ENCODE data around the gene PRKCA. TPM values are rescaled to one million over a fixed set of nuclear protein-coding genes. Genes with fewer than 3 reads are reported as not detected.
"Not testable (repeated sequence)": the region's sequence is repeated elsewhere in the genome, so short reads cannot be mapped to it uniquely, and the experiment has no call there.

Gene PRKCA
- total and polyA plus RNA-seq, 5 experiments from 2014 or later, result 1.3 to 97.3 (median 5.8) TPM

GRCh38 chr17:66450008-66450851, 147.8 kb downstream of the PRKCA start:
- POLR2A ChIA-PET, result no interaction called here
- Mint-ChIP-seq H3K27ac (peak overlapping the region; percentile 10 to 92 (median 76)), H3K27me3 (no peaks in the 10 kb centered on the region), H3K9me3 (peaks cover 0 to 2% (median 0%) of the 10 kb centered on the region in 9 donors), H3K4me1 (peaks cover 33 to 84% (median 75%) of the 10 kb centered on the region in 4 donors), H3K4me3 (peak overlapping the region in 6 of 10 donors; percentile 7 to 66 (median 16)), H3K36me3 (peaks cover 0 to 14% (median 1%) of the 10 kb centered on the region in 3 donors)
- DNase-seq (no peak), ATAC-seq (peak in 1 of 2 donors; percentile 59)

DNA sequence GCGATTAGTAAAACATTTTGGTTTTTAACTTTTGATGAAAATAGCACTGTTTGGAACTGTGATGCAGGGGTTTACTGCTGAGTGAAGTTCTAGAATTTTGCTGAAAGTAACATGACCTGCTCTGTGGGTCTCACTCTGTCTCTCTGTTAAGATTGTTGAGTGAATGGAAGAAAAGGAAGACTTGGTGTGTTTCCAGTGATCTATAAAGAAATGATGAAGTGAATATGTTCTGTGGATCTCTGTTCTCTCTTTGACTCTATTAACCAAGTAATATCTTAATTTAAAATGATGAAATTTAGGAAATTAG, 148.4 kb downstream of the PRKCA start:
- Mint-ChIP-seq H3K27me3 (no peaks in the 10 kb centered on the region), H3K4me1 (peaks cover 33 to 85% (median 72%) of the 10 kb centered on the region in 4 donors), H3K4me3 (peak overlapping the region in 4 of 10 donors; percentile 8 to 66 (median 18)), H3K9me3 (peaks cover 0 to 2% (median 0%) of the 10 kb centered on the region in 9 donors), H3K36me3 (peaks cover 3 to 20% (median 5%) of the 10 kb centered on the region in 3 donors), H3K27ac (peak overlapping the region in 6 of 10 donors; percentile 33 to 84 (median 78))
- ATAC-seq, result no peak
- DNase-seq, result no peak
- POLR2A ChIA-PET, result no interaction called here

DNA sequence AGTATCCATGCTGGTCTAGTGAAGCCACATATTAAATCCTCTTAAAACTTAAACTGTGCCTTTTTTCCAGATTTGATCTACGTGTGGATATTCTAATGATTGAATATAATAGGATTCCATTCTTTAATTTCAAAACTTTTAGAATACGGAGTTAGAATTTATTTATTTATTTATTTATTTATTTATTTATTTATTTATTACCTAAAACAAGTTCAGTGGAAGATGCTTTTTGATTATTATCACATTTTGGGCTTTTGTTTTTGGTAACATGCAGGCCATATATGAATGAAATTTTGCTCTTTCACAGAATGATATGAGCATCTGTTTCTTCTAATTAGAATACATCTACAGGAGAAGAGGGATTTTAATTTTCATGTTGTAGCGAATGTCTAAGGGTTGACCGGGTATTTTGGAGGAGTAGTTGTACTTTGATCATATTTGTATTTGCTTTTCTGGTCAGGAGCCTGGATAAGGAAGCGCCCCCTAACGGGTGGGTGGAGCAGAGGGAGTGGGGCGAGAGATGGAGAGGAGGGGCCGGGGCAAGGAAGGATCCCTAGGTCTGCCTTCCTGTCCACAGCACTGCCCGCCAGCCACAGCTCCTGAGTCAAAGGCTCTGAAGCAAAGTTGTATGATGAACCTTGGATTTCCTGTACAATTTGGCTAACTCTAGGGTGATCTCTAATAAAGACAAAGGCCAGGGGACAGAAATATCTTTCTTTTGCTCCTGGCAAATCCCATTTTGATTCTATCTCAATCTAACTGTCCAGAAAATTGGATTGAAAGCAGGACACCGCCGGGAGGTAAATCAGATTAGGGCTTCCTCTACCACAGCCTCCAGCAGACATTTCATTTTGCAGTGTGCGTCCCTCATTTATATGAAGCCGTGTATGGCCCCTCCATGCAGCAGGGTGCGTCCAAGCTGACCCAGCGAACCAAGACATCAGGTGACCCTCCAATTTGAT, 149.1 kb downstream of the PRKCA start:
- H3K27ac Mint-ChIP-seq, result peak overlapping the region in 7 of 10 donors; percentile 35 to 85 (median 53)
- DNase-seq, result no peak
- peaks cover 8 to 22% (median 9%) of the 10 kb centered on the region in 3 donors for H3K36me3 Mint-ChIP-seq
- peak overlapping the region in 2 of 10 donors; percentile 3 to 19 for H3K4me3 Mint-ChIP-seq
- H3K27me3 Mint-ChIP-seq, result no peaks in the 10 kb centered on the region
- peaks cover 0 to 2% (median 0%) of the 10 kb centered on the region in 9 donors for H3K9me3 Mint-ChIP-seq
- POLR2A ChIA-PET, result no interaction called here
- H3K4me1 Mint-ChIP-seq, result peaks cover 33 to 84% (median 68%) of the 10 kb centered on the region in 4 donors
- no peak for ATAC-seq

DNA sequence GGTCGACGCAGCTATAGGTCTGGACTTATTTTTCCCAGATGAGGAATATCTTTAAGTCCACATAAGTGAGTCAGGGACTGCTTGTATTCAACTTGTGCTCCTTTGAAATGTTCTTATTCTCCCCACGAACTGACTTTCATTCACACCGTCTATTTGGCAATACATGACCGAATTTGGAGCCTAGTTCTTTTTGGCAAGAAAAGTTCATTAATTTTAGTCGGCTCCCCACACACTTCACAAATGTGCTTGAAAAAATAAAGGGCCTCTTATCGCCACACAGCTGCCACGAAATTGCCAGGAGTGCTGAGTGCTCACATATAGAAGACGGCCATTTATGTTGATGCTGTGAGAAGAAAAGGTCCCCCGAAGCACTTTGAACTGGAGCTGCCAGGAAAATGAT, 152.6 kb downstream of the PRKCA start:
- ATAC-seq (no peak), DNase-seq (no peak)
- Mint-ChIP-seq H3K27me3 (no peaks in the 10 kb centered on the region), H3K4me3 (no peak overlapping the region), H3K4me1 (peaks cover 24 to 65% (median 45%) of the 10 kb centered on the region in 4 donors), H3K27ac (no peak overlapping the region), H3K36me3 (peaks cover 18 to 46% (median 30%) of the 10 kb centered on the region in 3 donors), H3K9me3 (peaks cover 0 to 11% (median 4%) of the 10 kb centered on the region in 9 donors)
- POLR2A ChIA-PET, result no interaction called here

GRCh38 chr17:66457499-66457898, 155.1 kb downstream of the PRKCA start:
- Mint-ChIP-seq H3K27ac (peak overlapping the region in 2 of 10 donors; percentile 9 to 48), H3K4me1 (peaks cover 20 to 62% (median 34%) of the 10 kb centered on the region in 4 donors), H3K9me3 (peaks cover 0 to 11% (median 4%) of the 10 kb centered on the region in 9 donors), H3K36me3 (peaks cover 18 to 48% (median 28%) of the 10 kb centered on the region in 3 donors)
- POLR2A ChIA-PET, result interaction anchor here (0.5 kb wide), 1 partner anchor 109 kb away, joined by 5 read pairs; no protein-coding TSS in a partner anchor
- H3K27me3 Mint-ChIP-seq, H3K4me3 Mint-ChIP-seq, ATAC-seq, DNase-seq: not testable (repeated sequence)

DNA sequence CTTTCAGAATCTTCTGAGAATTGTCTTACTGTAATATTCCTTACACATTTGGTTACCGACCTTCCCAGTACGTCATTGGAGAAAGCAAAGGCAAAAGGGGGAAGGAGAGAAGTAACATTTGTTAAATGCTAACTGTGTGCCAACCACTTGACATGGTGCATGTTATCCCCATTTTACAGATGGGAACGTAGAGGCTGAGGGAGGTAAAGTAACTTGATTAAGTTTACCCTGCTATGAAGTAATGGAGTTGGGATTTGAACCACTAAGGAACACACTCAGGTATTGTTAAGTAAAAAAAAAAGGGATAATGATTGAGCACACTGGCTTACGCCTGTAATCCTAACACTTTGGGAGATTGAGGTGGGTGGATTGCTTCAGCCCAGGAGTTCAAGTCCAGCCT, 156.4 kb downstream of the PRKCA start:
- H3K4me3 Mint-ChIP-seq, result peak overlapping the region in 1 of 10 donors; percentile 14
- peak overlapping the region in 3 of 10 donors; percentile 5 to 50 (median 46) for H3K27ac Mint-ChIP-seq
- no peak for ATAC-seq
- H3K36me3 Mint-ChIP-seq, result peaks cover 18 to 45% (median 28%) of the 10 kb centered on the region in 3 donors
- H3K27me3 Mint-ChIP-seq, result no peaks in the 10 kb centered on the region
- no peak for DNase-seq
- POLR2A ChIA-PET, result no interaction called here
- H3K4me1 Mint-ChIP-seq, result peaks cover 19 to 61% (median 40%) of the 10 kb centered on the region in 4 donors
- peaks cover 0 to 11% (median 4%) of the 10 kb centered on the region in 9 donors for H3K9me3 Mint-ChIP-seq

GRCh38 chr17:66459811-66460270, 157.4 kb downstream of the PRKCA start:
- no peaks in the 10 kb centered on the region for H3K27me3 Mint-ChIP-seq
- no peak for ATAC-seq
- DNase-seq, result no peak
- peaks cover 18 to 38% (median 28%) of the 10 kb centered on the region in 3 donors for H3K36me3 Mint-ChIP-seq
- peaks cover 0 to 11% (median 4%) of the 10 kb centered on the region in 9 donors for H3K9me3 Mint-ChIP-seq
- H3K27ac Mint-ChIP-seq, result peak overlapping the region in 1 of 10 donors; percentile 17
- peaks cover 23 to 58% (median 40%) of the 10 kb centered on the region in 4 donors for H3K4me1 Mint-ChIP-seq
- no peak overlapping the region for H3K4me3 Mint-ChIP-seq
- POLR2A ChIA-PET, result no interaction called here

DNA sequence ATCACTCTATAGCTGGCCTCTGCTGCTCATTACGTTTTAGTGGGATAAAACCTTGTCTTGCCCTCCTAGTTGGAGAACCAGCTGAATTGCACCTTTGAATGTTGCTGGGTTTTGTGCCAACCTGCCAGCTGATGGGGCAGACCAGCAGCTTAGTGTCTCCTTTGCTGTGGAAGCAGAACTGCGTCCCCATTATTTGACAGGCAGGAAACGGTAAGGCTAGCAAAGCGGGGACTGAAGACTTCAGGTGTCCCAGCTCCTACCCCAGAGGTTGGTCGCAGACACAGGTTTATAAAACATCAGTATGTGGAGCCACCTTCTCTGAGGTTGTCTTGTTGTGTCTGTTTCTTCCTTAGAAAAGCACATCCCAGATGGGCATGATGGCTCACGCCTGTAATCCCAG, 158.1 kb downstream of the PRKCA start:
- Mint-ChIP-seq H3K27me3 (no peaks in the 10 kb centered on the region), H3K4me3 (no peak overlapping the region), H3K4me1 (peaks cover 23 to 57% (median 43%) of the 10 kb centered on the region in 4 donors), H3K36me3 (peaks cover 17 to 34% (median 27%) of the 10 kb centered on the region in 3 donors), H3K27ac (no peak overlapping the region), H3K9me3 (peaks cover 0 to 11% (median 4%) of the 10 kb centered on the region in 9 donors)
- POLR2A ChIA-PET, result no interaction called here
- DNase-seq (no peak), ATAC-seq (no peak)

DNA sequence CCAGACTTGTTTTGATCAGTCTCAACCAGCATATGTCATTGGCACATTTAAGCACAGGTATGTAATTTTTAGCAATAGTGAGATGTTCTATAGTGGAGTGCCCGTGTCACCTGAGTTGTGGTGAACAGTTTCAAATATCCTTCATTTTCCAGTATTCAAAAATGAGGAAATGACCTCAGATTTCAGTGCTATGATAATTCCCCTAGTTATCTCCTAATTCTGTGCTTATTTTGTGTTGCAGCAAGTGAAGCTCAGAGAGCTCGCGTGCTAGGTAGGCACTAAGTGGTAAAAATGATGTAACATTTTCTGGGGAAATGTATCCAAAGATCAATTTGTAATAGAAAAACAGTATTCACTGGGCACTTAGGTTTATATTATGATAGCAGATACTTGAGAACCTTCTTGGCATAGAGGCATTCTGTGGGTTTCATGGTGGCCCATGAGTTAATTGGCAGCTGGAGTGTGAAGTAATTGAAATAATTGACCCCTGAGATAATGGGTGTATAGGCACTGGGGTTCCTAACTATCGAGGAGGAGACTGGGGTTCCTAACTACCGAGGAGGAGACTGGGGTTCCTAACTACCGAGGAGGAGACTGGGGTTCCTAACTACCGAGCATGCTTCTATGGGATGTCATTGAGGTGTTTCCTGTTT, 159.1 kb downstream of the PRKCA start:
- POLR2A ChIA-PET, result no interaction called here
- Mint-ChIP-seq H3K27me3 (no peaks in the 10 kb centered on the region), H3K4me1 (peaks cover 22 to 58% (median 50%) of the 10 kb centered on the region in 4 donors), H3K9me3 (peaks cover 0 to 11% (median 4%) of the 10 kb centered on the region in 9 donors), H3K36me3 (peaks cover 10 to 33% (median 20%) of the 10 kb centered on the region in 3 donors), H3K4me3 (no peak overlapping the region), H3K27ac (peak overlapping the region in 5 of 10 donors; percentile 2 to 48 (median 20))
- DNase-seq, result no peak
- ATAC-seq, result no peak

DNA sequence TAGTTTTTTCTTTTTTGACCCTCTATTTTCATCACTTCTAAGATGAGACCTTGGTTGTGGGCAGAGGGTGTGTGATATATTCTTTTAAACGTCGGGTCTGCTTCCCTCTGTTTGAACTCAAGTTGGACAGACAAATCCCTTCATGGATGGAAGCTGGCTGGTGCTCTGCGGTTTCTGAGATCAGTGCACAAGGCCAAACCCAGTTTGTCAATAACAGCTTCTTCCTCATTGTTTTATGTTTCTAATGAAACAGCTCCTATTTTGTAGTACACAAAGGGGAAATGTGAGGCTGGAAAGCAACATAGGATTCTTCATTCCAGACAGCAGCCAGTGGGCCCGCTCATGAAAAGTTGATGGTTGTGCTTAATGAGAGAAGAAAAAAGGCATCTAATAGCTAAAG, 159.6 kb downstream of the PRKCA start:
- peak overlapping the region in 3 of 10 donors; percentile 8 to 39 (median 20) for H3K27ac Mint-ChIP-seq

GRCh38 chr17:66464921-66465320, 162.5 kb downstream of the PRKCA start:
- Mint-ChIP-seq H3K9me3 (no peaks in the 10 kb centered on the region), H3K27ac (peak overlapping the region in 1 of 10 donors; percentile 34), H3K4me1 (peaks cover 34 to 80% (median 72%) of the 10 kb centered on the region in 4 donors), H3K27me3 (no peaks in the 10 kb centered on the region), H3K36me3 (peaks cover 0 to 12% (median 0%) of the 10 kb centered on the region in 3 donors), H3K4me3 (no peak overlapping the region)
- POLR2A ChIA-PET, result no interaction called here
- ATAC-seq (no peak), DNase-seq (no peak)

More for the DNA sequence above, 159.6 kb downstream of the PRKCA start:
- no peak overlapping the region for H3K4me3 Mint-ChIP-seq
- DNase-seq (no peak), ATAC-seq (no peak)
- H3K27me3 Mint-ChIP-seq, result no peaks in the 10 kb centered on the region
- H3K9me3 Mint-ChIP-seq, result peaks cover 0 to 8% (median 3%) of the 10 kb centered on the region in 9 donors
- POLR2A ChIA-PET, result no interaction called here
- H3K4me1 Mint-ChIP-seq, result peaks cover 22 to 62% (median 52%) of the 10 kb centered on the region in 4 donors
- peaks cover 7 to 29% (median 15%) of the 10 kb centered on the region in 3 donors for H3K36me3 Mint-ChIP-seq
